GM19467 (cell line): Measurements from ENCODE around the gene SH2B2.

ENCODE experiments used
- ATAC-seq: cut with Tn5 transposase; IDR thresholded peaks from one replicate; pipeline ENCODE4 v1.9.1; 2021; ENCODE audit warnings: mild to moderate bottlenecking, moderate library complexity; ENCODE audit not compliant: unreplicated experiment

Gene SH2B2

DNA sequence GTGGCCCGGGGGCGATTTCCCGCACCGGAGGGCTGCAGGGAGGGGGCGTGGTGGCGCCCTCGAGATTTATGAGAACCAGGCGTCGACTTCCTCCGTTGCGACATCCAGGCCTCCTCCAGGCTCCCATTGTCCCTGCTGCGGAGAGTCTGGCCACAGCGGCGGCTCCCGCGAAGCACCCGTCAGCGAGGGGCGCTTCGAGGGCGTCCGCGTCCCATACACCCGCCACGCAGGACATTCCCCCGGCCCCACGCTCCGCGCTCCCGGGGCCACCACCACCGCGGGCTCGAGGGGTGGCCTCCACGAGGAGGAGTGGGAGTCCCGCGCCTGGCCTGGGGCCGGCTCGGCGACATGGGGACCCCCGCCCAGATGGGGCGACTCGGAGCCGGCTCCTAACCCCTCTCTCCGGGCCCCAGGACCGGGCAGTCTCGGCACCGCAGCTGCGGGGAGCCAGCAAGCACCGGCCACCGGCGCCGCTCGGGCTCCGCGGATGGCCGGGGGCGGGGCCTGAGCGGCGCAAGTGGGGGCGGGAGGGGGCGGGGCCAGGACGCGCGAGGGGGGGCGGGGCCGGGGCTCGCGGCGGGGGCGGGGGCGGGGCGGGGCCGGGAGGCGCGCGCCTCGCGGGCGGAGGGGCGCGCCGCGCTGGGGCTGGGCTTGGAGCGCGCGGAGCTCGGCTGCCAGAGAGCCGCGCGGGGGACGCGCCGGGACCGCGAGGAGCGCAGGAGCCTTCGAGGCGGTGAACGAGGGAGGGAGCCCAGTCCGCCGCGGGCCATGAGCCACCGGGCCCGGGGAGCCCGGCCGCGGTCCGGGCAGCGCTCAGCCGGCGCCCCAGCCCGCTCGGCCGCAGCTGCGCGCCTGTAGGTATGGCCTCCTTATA, at the start of gene SH2B2:
SH2B2 (plus strand) TSS at position 632 of the 874 bp plus-strand sequence. CDS start 13,683 bp downstream, outside the sequence.
- no peak for ATAC-seq

GRCh38 chr7:102239206-102239820, 47.4 kb upstream of the SH2B2 start:
- ATAC-seq = no peak

DNA sequence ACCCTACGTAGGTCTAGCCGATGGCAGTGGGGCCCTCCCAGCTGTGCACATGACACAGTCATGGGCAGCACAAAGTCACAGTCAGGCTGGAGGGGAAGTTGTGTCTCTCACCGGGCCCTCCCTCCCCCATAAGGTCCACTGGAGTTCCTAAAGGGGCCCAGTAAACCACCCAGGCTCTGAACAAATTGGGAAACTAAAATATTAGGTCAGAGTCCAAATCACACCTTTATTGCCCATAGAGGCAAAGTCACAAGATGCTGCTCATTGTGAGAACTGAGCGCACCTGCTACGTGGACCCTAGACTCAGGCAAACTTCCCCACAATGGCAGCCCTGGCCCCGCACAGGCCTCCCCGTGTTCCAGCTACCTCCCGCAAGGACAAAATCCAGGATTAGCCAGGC, 45.2 kb upstream of the SH2B2 start:
- ATAC-seq = no peak

GRCh38 chr7:102244601-102245000, 42.1 kb upstream of the SH2B2 start:
- no peak for ATAC-seq

GRCh38 chr7:102248081-102248455, 38.6 kb upstream of the SH2B2 start:
- no peak for ATAC-seq

GRCh38 chr7:102248456-102249395, 37.9 kb upstream of the SH2B2 start:
- ATAC-seq = no peak

DNA sequence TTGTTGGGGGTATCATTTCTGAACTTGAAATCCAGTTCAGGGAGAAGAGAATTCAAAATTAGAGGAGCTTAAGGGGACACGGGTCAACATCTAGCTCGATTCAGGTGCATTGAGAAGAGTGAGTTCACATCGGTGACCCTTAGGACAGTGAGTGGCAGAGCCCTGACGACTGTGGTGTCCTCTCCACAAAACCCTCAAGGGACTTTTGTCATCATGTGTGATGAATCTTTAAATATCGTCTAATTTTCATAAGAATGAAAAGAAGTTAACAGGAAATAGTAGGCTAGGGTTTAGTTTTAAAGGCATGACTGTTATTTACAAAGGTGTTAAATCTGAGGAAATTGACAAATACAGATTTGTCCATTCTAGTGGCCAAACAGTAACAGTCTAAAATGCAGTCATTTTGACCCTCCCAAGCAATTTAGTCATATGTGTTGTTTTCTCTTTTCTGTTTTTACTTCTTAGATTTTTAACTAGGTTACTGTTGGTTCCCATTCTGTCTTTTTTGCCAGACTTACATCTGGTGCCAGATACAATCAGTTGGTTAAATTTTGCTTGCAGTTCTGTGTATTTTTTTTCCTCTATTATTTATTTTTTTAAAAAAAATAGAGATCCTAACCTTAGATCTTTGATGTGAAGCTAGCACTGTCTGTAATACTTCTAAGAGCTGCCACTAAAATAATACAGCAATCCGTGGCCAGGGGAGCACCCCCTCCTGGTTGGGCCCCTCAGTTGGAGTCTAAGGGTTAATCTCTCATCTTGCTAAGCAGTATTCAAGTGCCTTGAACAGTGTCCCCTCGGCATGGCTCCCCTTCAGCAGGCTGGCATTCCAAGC, 34.9 kb upstream of the SH2B2 start:
- ATAC-seq = no peak

- ATAC-seq = no peak
These were observed 34.2 kb upstream of the SH2B2 start for GRCh38 chr7:102252366-102252982.

DNA sequence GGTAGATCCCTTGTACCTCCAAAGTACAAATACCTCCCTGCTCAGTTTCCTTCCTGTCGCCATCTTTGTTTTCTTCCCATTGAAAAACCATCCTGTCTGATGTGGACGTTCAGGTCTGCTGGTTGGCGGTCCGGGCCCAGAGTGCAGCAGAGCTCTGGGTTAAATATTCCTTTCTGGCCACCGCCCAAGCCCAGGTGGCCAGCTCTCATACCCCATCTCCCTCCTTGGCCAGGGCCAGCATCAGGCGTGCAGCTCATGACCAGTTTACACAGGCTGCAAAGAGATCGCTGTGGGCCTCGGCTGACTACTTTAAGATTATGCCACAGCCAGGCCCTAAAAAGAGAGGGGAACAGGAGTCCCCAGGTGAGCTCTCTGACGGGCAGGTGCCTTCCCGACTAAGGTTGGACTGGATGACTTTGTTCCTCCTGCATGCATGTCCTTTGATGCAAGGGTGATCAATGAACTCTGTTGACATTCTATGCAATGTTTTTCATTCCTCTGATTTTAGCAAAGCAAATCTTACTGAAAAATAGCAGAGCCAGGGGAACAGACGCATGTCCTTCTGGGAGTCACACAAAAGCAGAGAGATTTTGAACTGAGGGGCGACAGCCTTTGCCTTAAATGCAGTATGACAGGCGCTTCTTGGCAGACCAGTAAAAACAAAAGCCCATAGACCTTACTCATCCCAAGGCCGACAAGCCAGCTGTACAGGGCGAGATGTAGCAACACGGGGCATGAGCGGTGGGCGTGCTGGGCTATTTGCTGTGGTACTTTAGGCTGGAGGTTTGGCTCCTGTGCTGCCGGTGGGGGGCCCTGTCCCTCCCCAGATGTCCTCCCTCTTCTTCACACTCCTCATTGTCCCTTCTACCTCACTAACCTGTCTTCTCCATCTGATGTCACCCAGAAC, 33.3 kb upstream of the SH2B2 start:
- ATAC-seq = no peak

GRCh38 chr7:102253973-102254370, 32.7 kb upstream of the SH2B2 start:
- no peak for ATAC-seq

GRCh38 chr7:102254521-102254920, 32.1 kb upstream of the SH2B2 start:
- ATAC-seq = no peak

DNA sequence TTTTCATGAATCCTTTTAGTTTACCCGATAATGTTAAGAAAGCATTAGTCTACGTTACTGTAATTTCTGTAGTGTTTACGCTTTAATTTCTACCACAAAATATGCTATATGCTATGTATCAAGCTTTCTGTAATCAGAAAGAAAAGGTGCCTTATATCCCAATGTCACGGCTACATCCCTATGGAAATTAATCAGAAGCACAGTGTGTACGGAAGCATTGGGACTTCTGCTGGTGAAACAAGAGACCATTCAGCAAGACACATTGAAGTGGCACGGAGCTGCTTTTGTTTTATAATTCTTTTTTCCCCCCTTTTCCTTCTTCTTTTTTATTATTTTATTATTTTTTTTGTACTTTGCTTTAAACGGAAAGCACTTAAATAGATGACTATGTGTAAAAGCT, 31.2 kb upstream of the SH2B2 start:
- ATAC-seq = no peak

- no peak for ATAC-seq
These were observed 30.8 kb upstream of the SH2B2 start for GRCh38 chr7:102255916-102256315.

DNA sequence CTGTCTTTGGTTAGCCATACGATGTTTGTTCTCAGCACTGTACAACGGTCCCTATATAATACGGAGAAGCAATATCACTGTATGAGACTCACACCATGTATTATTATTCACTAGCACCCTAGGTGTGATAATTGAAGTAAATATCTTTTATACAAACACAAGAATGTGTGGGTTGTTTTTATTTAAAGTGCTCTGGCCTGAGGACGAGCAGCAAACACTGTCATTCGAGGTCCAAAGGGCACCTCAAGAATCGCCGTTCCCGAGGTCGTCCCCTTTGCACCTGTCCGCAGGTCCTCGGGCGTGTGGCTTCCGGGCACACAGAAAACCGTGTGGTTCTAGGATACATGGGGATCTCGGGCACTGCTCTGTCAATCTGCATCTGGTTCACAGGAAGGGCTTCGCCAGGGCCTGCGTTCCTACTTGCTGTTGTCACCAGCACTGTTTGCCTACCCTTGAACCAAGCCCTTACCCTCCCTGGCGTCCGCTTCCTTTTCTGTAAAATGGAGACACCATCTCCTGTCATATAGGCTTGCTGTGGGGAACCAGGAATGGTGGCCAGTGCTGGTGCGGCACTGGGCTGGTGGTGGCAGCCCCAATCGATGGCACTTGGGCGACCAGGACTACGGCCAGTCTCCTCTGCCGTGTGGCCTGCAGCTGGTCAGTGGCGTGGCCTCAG, 28.5 kb upstream of the SH2B2 start:
- ATAC-seq = no peak

- no peak for ATAC-seq
These were observed 27.9 kb upstream of the SH2B2 start for GRCh38 chr7:102258749-102259107.

GRCh38 chr7:102260856-102261255, 25.8 kb upstream of the SH2B2 start:
- ATAC-seq = no peak

GRCh38 chr7:102261451-102261850, 25.2 kb upstream of the SH2B2 start:
- ATAC-seq = no peak

DNA sequence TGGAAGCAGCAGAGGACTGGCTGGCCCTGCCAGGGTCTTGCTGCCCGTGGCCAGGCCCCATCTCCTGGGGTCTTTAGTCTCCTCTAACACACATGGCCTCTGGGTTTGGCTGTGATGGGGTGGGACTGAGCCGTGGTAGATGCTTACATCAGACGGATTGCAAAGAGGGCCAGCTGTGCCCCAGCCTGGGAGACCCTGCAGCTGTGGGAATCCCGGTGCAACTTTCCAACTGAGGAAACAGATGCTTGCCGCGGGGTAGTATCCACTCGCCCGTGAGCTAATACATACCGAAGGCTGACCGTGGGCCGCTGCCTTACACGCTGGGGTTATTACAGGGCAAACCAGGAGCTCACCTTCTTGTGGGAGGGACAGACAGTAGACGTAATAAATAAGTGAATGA, 24.1 kb upstream of the SH2B2 start:
- no peak for ATAC-seq
